A549 (cell line): ENCODE measurements around the gene DCAF6. TPM values are rescaled to one million over a fixed set of nuclear protein-coding genes. Genes with fewer than 3 reads are reported as not detected.

ENCODE experiments used
- ATAC-seq, 2 experiments: fragments of 200-7000 bp in 1 of 2; fragments of >200 bp in 1 of 2; cut with Nextera tagmentation in 1 of 2; cut with Tn5 transposase in 1 of 2; 3 replicates each; pipeline versions ENCODE4 v1.8.0 to v1.9.1; 2018 to 2020; ENCODE audit warnings: mild to moderate bottlenecking in 1 of 2, moderate library complexity in 1 of 2
- CTCF ChIA-PET: fragments of 300-600 bp; sonication (Branson Sonifier 250); formaldehyde crosslinking; extraction: SDS; loops from one replicate; lab custom pipeline; 2021; ENCODE audit warnings: antibody characterized with exemption, inconsistent platforms; lab: Yijun Ruan, JAX
- POLR2A ChIA-PET: fragments of 350-600 bp; formaldehyde crosslinking; extraction: SDS; loops from one replicate; lab custom pipeline; 2021; ENCODE audit warnings: antibody characterized with exemption, inconsistent platforms; lab: Yijun Ruan, JAX
- DNase-seq, 2 experiments: peaks; one replicate each; pipeline versions ENCODE4 v3.0.0 to v3.0.0-alpha.2; 2011 to 2016; ENCODE audit warnings: low read depth in 1 of 2, low spot score in 1 of 2
- FAIRE-seq: peaks from 2 replicates; lab custom pipeline; 2011; peaks lifted over from hg19 to GRCh38; lab: Jason Lieb, UNC
- H3K27ac ChIP-seq, 2 experiments: fragments of >200 bp; sonication (Bioruptor Twin); formaldehyde crosslinking; 3 replicates each; pipeline ENCODE4 v1.5.1; 2016 to 2017
- H3K4me1 ChIP-seq: fragments of >200 bp; sonication (Bioruptor Twin); formaldehyde crosslinking; 3 replicates; pipeline ENCODE4 v1.6.1; 2016
- H3K4me2 ChIP-seq: fragments of >200 bp; sonication (Bioruptor Twin); formaldehyde crosslinking; 3 replicates; pipeline ENCODE4 v1.6.1; 2016
- H3K4me3 ChIP-seq: fragments of >200 bp; sonication (Bioruptor Twin); formaldehyde crosslinking; 3 replicates; pipeline ENCODE4 v1.5.1; 2016
- H3K9me3 ChIP-seq: fragments of >200 bp; sonication (Bioruptor Twin); formaldehyde crosslinking; 3 replicates; pipeline ENCODE4 v1.6.1; 2016
- BCL3 ChIP-seq: fragments of >200 bp; sonication (Bioruptor Twin); formaldehyde crosslinking; IDR thresholded peaks from 3 replicates; pipeline ENCODE4 v1.6.1; 2016
- ESRRA ChIP-seq: fragments of 150-350 bp; IDR thresholded peaks from 2 replicates; pipeline ENCODE4 v1.6.1; 2014; ENCODE audit warnings: mild to moderate bottlenecking, low read length, borderline replicate concordance
- HEYL ChIP-seq: fragments of 250-450 bp; sonication (Bioruptor Pico); IDR thresholded peaks from 2 replicates; pipeline ENCODE4 v1.8.0; 2021; ENCODE audit warnings: mild to moderate bottlenecking, moderate library complexity
- HOXA7 ChIP-seq: fragments of 250-450 bp; sonication (Bioruptor Pico); IDR thresholded peaks from 2 replicates; pipeline ENCODE4 v1.5.0; 2020; ENCODE audit warnings: mild to moderate bottlenecking, moderate library complexity
- JUNB ChIP-seq: fragments of >200 bp; sonication (Bioruptor Twin); formaldehyde crosslinking; IDR thresholded peaks from 2 replicates; pipeline ENCODE4 v1.6.1; 2016
- KDM1A ChIP-seq: fragments of 200-600 bp; sonication (generic); IDR thresholded peaks from 2 replicates; pipeline ENCODE4 v1.6.1; 2016; ENCODE audit warnings: low read depth, mild to moderate bottlenecking
- MAZ ChIP-seq: fragments of 150-350 bp; IDR thresholded peaks from 2 replicates; pipeline ENCODE4 v1.6.1; 2014; ENCODE audit warnings: antibody characterized with exemption, low read depth, low read length, borderline replicate concordance
- NFE2L2 ChIP-seq: fragments of 150-350 bp; conservative IDR thresholded peaks from 2 replicates; pipeline ENCODE4 v1.6.1; 2014; ENCODE audit warnings: low read length
- NPAS2 ChIP-seq: fragments of 250-450 bp; sonication (Bioruptor Pico); IDR thresholded peaks from 2 replicates; pipeline ENCODE4 v1.8.0; 2022; ENCODE audit warnings: mild to moderate bottlenecking, moderate library complexity, borderline replicate concordance
- POLR2AphosphoS2 ChIP-seq: conservative IDR thresholded peaks from 2 replicates; pipeline ENCODE4 v1.6.1; 2012; ENCODE audit warnings: low read length, improper control_type of control experiment, inconsistent platforms
- RAD21 ChIP-seq, 2 experiments: fragments of >200 bp in 1 of 2; sonication (Bioruptor Twin) in 1 of 2; formaldehyde crosslinking in 1 of 2; IDR thresholded peaks in 1 of 2; conservative IDR thresholded peaks in 1 of 2; 2 replicates in 1 of 2; 3 replicates in 1 of 2; pipeline ENCODE4 v1.6.1; 2012 to 2018; ENCODE audit warnings: inconsistent platforms in 1 of 2
- RCOR1 ChIP-seq: fragments of 150-350 bp; IDR thresholded peaks from 2 replicates; pipeline ENCODE4 v1.6.1; 2014; ENCODE audit warnings: antibody characterized with exemption, low read length, low read depth
- RNF2 ChIP-seq: fragments of 200-600 bp; sonication (generic); IDR thresholded peaks from 2 replicates; pipeline ENCODE4 v1.6.1; 2016; ENCODE audit warnings: low read depth, mild to moderate bottlenecking, antibody characterized with exemption, moderate library complexity, borderline replicate concordance
- SMC3 ChIP-seq: fragments of >200 bp; sonication (Bioruptor Twin); formaldehyde crosslinking; IDR thresholded peaks from 3 replicates; pipeline ENCODE4 v1.6.1; 2018; ENCODE audit warnings: inconsistent platforms
- SREBF2 ChIP-seq: fragments of 450-650 bp; IDR thresholded peaks from 2 replicates; pipeline ENCODE4 v1.6.1; 2014; ENCODE audit warnings: mild to moderate bottlenecking, moderate library complexity
- TP53 ChIP-seq: fragments of 250-450 bp; sonication (Bioruptor Pico); IDR thresholded peaks from 2 replicates; pipeline ENCODE4 v1.5.0; 2021; ENCODE audit warnings: mild to moderate bottlenecking, moderate library complexity
- ZC3H11A ChIP-seq: fragments of 450-650 bp; IDR thresholded peaks from 2 replicates; pipeline ENCODE4 v1.6.1; 2014; ENCODE audit warnings: antibody characterized with exemption, mild to moderate bottlenecking
- WGBS: methylation state at CpG from one replicate; pipeline ENCODE4 v1.1.6; 2017; ENCODE audit errors: missing lambda C conversion rate; 5-methylcytosine and 5-hydroxymethylcytosine counted together
- polyA plus RNA-seq, 4 experiments: library from polyadenylated mRNA; depleted of rRNA in 3 of 4; stranded (reverse); fragments of >200 nt; fragmentation: RNase III in 1 of 4; extraction: RNeasy Plus Mini Kit Qiagen cat#74134 plus additional on column Dnase treatment in 1 of 4; gene quantifications; 2 replicates in 3 of 4; 3 replicates in 1 of 4; pipeline ENCODE4 v1.2.3, GENCODE V29; 2011 to 2017
- TF ChIP-seq, protein P1 (sequence below): fragments of 200-600 bp; sonication (generic); IDR thresholded peaks from 2 replicates; pipeline ENCODE4 v1.6.1; 2016; ENCODE audit warnings: antibody characterized with exemption, mild to moderate bottlenecking, moderate library complexity
- TF ChIP-seq, protein P2 (sequence below): IDR thresholded peaks from 2 replicates; pipeline ENCODE4 v1.6.1; 2012; ENCODE audit warnings: low read depth, borderline replicate concordance

The DCAF6 gene
- polyA plus RNA-seq, 2 of the 4 experiments (the other 2 are of a cell fraction) = 39.9 to 74.7 TPM

- Histone ChIP-seq H3K4me3 (no peak overlapping the region), H3K27ac (no peak overlapping the region), H3K4me1 (no peaks in the 10 kb centered on the region), H3K4me2 (no peak overlapping the region), H3K9me3 (no peaks in the 10 kb centered on the region)
- no peak for ATAC-seq
- no peak for FAIRE-seq
- DNase-seq = no peak
- ChIA-PET POLR2A (no interaction called here), CTCF (interaction anchor here (1.1 to 2.2 kb wide), 4 partner anchors 14 to 41 kb away, joined by 3 to 7 read pairs (median 4); no protein-coding TSS in a partner anchor)
- WGBS = 78% methylated on average over 11 of the region's 11 CpGs
- TF ChIP-seq HOXA7 (CRISPR knock-in tag) (no peak), MAZ (no peak), NFE2L2 (no peak), RCOR1 (no peak), BCL3 (no peak), RNF2 (no peak), NPAS2 (CRISPR knock-in tag) (no peak), POLR2AphosphoS2 (no peak)
- TF ChIP-seq, protein P1, sequence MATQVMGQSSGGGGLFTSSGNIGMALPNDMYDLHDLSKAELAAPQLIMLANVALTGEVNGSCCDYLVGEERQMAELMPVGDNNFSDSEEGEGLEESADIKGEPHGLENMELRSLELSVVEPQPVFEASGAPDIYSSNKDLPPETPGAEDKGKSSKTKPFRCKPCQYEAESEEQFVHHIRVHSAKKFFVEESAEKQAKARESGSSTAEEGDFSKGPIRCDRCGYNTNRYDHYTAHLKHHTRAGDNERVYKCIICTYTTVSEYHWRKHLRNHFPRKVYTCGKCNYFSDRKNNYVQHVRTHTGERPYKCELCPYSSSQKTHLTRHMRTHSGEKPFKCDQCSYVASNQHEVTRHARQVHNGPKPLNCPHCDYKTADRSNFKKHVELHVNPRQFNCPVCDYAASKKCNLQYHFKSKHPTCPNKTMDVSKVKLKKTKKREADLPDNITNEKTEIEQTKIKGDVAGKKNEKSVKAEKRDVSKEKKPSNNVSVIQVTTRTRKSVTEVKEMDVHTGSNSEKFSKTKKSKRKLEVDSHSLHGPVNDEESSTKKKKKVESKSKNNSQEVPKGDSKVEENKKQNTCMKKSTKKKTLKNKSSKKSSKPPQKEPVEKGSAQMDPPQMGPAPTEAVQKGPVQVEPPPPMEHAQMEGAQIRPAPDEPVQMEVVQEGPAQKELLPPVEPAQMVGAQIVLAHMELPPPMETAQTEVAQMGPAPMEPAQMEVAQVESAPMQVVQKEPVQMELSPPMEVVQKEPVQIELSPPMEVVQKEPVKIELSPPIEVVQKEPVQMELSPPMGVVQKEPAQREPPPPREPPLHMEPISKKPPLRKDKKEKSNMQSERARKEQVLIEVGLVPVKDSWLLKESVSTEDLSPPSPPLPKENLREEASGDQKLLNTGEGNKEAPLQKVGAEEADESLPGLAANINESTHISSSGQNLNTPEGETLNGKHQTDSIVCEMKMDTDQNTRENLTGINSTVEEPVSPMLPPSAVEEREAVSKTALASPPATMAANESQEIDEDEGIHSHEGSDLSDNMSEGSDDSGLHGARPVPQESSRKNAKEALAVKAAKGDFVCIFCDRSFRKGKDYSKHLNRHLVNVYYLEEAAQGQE = no peak
These were observed 168.1 kb downstream of the DCAF6 start for GRCh38 chr1:168104535-168104934.

- ChIA-PET CTCF (interaction anchor here (0.9 to 1.7 kb wide), 2 partner anchors 20 to 23 kb away, joined by 3 to 5 read pairs; no protein-coding TSS in a partner anchor), POLR2A (no interaction called here)
- TF ChIP-seq RAD21 (conservative IDR thresholded peaks at IDR 0.05 in 1 of 2, IDR thresholded peaks at IDR 0.05 in 1 of 2) (no peak), JUNB (no peak), SREBF2 (no peak), TP53 (CRISPR knock-in tag) (no peak), KDM1A (no peak), ZC3H11A (no peak), ESRRA (no peak), HEYL (CRISPR knock-in tag) (no peak), SMC3 (no peak)
- TF ChIP-seq, protein P2, sequence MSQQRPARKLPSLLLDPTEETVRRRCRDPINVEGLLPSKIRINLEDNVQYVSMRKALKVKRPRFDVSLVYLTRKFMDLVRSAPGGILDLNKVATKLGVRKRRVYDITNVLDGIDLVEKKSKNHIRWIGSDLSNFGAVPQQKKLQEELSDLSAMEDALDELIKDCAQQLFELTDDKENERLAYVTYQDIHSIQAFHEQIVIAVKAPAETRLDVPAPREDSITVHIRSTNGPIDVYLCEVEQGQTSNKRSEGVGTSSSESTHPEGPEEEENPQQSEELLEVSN = no peak
- H3K9me3 ChIP-seq = no peaks in the 10 kb centered on the region
- DNase-seq (no peak), FAIRE-seq (no peak), ATAC-seq (no peak)
- no peaks in the 10 kb centered on the region for H3K4me1 ChIP-seq
- no peak overlapping the region for H3K27ac ChIP-seq
- no peak overlapping the region for H3K4me2 ChIP-seq
- H3K4me3 ChIP-seq = no peak overlapping the region
- WGBS = 90% methylated on average over 6 of the region's 6 CpGs
These were observed 169.4 kb downstream of the DCAF6 start for GRCh38 chr1:168105846-168106245.
